WTC11 (cell line): ENCODE results near the gene UBE2K. TPM values are rescaled to one million over a fixed set of nuclear protein-coding genes. Genes with fewer than 3 reads are reported as not detected.

Experiments used
- ATAC-seq: fragments of 200-7000 bp; cut with Tn5 transposase; 2 replicates; pipeline ENCODE4 v1.10.0; 2021; ENCODE audit warnings: mild to moderate bottlenecking, moderate library complexity
- CTCF ChIA-PET: fragments of 300-600 bp; sonication (Branson Sonifier 250); formaldehyde crosslinking; loops from one replicate; lab custom pipeline; 2021; ENCODE audit warnings: antibody characterized with exemption; lab: Charles Lee
- POLR2A ChIA-PET: fragments of 350-600 bp; sonication (Branson Sonifier 250); formaldehyde crosslinking; loops from one replicate; lab custom pipeline; 2021; ENCODE audit warnings: antibody characterized with exemption; lab: Charles Lee
- DNase-seq: peaks from one replicate; pipeline ENCODE4 v3.0.0; 2021; ENCODE audit warnings: low spot score
- H3K27ac Mint-ChIP-seq: 2 replicates; pipeline ENCODE4 v1.8.0; 2021; ENCODE audit warnings: mixed read lengths
- H3K27me3 Mint-ChIP-seq: 2 replicates; pipeline ENCODE4 v1.8.0; 2021; ENCODE audit warnings: low read depth, mild to moderate bottlenecking, moderate library complexity, mixed read lengths
- H3K36me3 Mint-ChIP-seq: 2 replicates; pipeline ENCODE4 v1.8.0; 2021; ENCODE audit warnings: mixed read lengths
- H3K4me1 Mint-ChIP-seq: 2 replicates; pipeline ENCODE4 v1.8.0; 2022; ENCODE audit warnings: mixed read lengths
- H3K4me3 Mint-ChIP-seq: 2 replicates; pipeline ENCODE4 v1.8.0; 2021; ENCODE audit warnings: mild to moderate bottlenecking, moderate library complexity, mixed read lengths
- H3K9me3 Mint-ChIP-seq: 2 replicates; pipeline ENCODE4 v1.8.0; 2021; ENCODE audit warnings: mixed read lengths
- CBFB ChIP-seq: sonication (generic); formaldehyde crosslinking; IDR thresholded peaks from 2 replicates; pipeline ENCODE4 v1.8.1; 2022; ENCODE audit warnings: mild to moderate bottlenecking, low read depth, missing genetic modification reagents
- ELF4 ChIP-seq: sonication (generic); formaldehyde crosslinking; IDR thresholded peaks from 2 replicates; pipeline ENCODE4 v1.8.1; 2022; ENCODE audit warnings: low read depth, mild to moderate bottlenecking, moderate library complexity, missing genetic modification reagents
- EMX1 ChIP-seq: fragments of 250-450 bp; sonication (Bioruptor Pico); IDR thresholded peaks from 2 replicates; pipeline ENCODE4 v1.8.0; 2021; ENCODE audit warnings: mild to moderate bottlenecking
- ESRRA ChIP-seq: sonication (generic); formaldehyde crosslinking; IDR thresholded peaks from 2 replicates; pipeline ENCODE4 v1.8.1; 2022; ENCODE audit warnings: mild to moderate bottlenecking, missing genetic modification reagents, borderline replicate concordance
- IRF2 ChIP-seq: sonication (generic); formaldehyde crosslinking; IDR thresholded peaks from 2 replicates; pipeline ENCODE4 v1.8.0; 2022; ENCODE audit warnings: low read depth, missing genetic modification reagents, borderline replicate concordance
- NFATC4 ChIP-seq: fragments of 250-450 bp; sonication (Bioruptor Pico); IDR thresholded peaks from 2 replicates; pipeline ENCODE4 v1.9.0; 2021; ENCODE audit warnings: mild to moderate bottlenecking
- NR3C1 ChIP-seq: sonication (generic); formaldehyde crosslinking; conservative IDR thresholded peaks from 2 replicates; pipeline ENCODE4 v1.8.1; 2023; ENCODE audit warnings: low read depth, mild to moderate bottlenecking, missing genetic modification reagents
- RELA ChIP-seq: sonication (generic); formaldehyde crosslinking; IDR thresholded peaks from 2 replicates; pipeline ENCODE4 v1.8.1; 2022; ENCODE audit warnings: missing genetic modification reagents, mild to moderate bottlenecking, borderline replicate concordance
- RORB ChIP-seq: fragments of 250-450 bp; sonication (Bioruptor Pico); IDR thresholded peaks from 2 replicates; pipeline ENCODE4 v1.9.0; 2021; ENCODE audit warnings: mild to moderate bottlenecking
- SMAD3 ChIP-seq: sonication (generic); formaldehyde crosslinking; IDR thresholded peaks from 2 replicates; pipeline ENCODE4 v1.8.0; 2022; ENCODE audit warnings: missing genetic modification reagents, mild to moderate bottlenecking, borderline replicate concordance
- ZNF263 ChIP-seq: sonication (generic); formaldehyde crosslinking; IDR thresholded peaks from 2 replicates; pipeline ENCODE4 v1.8.1; 2022; ENCODE audit warnings: low read depth, mild to moderate bottlenecking, moderate library complexity, missing genetic modification reagents
- ZNF396 ChIP-seq: fragments of 250-450 bp; sonication (Bioruptor Pico); IDR thresholded peaks from 2 replicates; pipeline ENCODE4 v1.8.0; 2021; ENCODE audit warnings: mild to moderate bottlenecking, moderate library complexity, borderline replicate concordance
- ZNF423 ChIP-seq: fragments of 250-450 bp; sonication (Bioruptor Pico); IDR thresholded peaks from 2 replicates; pipeline ENCODE4 v2.1.2; 2022; ENCODE audit warnings: mild to moderate bottlenecking, moderate library complexity
- total RNA-seq: library from RNA; stranded (reverse); gene quantifications from 3 replicates; pipeline ENCODE4 v1.2.3, GENCODE V29; 2021
- TF ChIP-seq, protein P1 (sequence below): sonication (generic); formaldehyde crosslinking; IDR thresholded peaks from 2 replicates; pipeline ENCODE4 v1.8.0; 2022; ENCODE audit warnings: missing genetic modification reagents
- TF ChIP-seq, protein P2 (sequence below): sonication (generic); formaldehyde crosslinking; IDR thresholded peaks from 2 replicates; pipeline ENCODE4 v1.8.0; 2023; ENCODE audit warnings: missing genetic modification reagents
- TF ChIP-seq, protein P3 (sequence below): sonication (generic); formaldehyde crosslinking; IDR thresholded peaks from 2 replicates; pipeline ENCODE4 v1.8.0; 2023; ENCODE audit warnings: mild to moderate bottlenecking, missing genetic modification reagents
- TF ChIP-seq, protein P4 (sequence below): fragments of 250-450 bp; sonication (Bioruptor Pico); IDR thresholded peaks from 2 replicates; pipeline ENCODE4 v1.9.0; 2021; ENCODE audit warnings: mild to moderate bottlenecking
- TF ChIP-seq, protein P5 (sequence below): sonication (generic); formaldehyde crosslinking; IDR thresholded peaks from 2 replicates; pipeline ENCODE4 v1.8.0; 2023; ENCODE audit warnings: missing genetic modification reagents, mild to moderate bottlenecking, borderline replicate concordance
- TF ChIP-seq, protein P6 (sequence below): fragments of 250-450 bp; sonication (Bioruptor Pico); conservative IDR thresholded peaks from 2 replicates; pipeline ENCODE4 v1.9.0; 2021; ENCODE audit warnings: mild to moderate bottlenecking

Gene UBE2K
- total RNA-seq, 1 experiment from 2014 or later = 135 TPM

DNA sequence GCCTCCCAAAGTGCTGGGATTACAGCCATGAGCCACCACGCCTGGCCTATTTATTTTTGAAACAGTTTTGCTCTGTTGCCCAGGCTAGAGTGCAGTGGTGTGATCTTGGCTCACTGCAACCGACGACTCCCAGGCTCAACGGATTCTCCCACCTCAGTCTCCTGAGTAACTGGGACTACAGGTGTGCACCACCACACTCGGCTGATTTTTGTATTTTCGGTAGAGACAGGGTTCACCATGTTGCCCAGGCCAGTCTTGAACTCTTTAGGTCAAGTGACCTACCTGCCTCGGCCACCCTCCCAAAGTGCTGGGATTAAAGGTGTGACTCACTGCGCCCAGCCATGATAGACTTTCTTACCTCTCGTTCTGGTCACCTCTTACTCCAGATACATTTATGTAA is 124.0 kb downstream of the UBE2K start:
- no peak for TF ChIP-seq CBFB (CRISPR knock-in tag)
- TF ChIP-seq NR3C1 (CRISPR knock-in tag) = no peak
- no peak for TF ChIP-seq EMX1
- TF ChIP-seq RELA (CRISPR knock-in tag) = no peak
- TF ChIP-seq, protein P1, sequence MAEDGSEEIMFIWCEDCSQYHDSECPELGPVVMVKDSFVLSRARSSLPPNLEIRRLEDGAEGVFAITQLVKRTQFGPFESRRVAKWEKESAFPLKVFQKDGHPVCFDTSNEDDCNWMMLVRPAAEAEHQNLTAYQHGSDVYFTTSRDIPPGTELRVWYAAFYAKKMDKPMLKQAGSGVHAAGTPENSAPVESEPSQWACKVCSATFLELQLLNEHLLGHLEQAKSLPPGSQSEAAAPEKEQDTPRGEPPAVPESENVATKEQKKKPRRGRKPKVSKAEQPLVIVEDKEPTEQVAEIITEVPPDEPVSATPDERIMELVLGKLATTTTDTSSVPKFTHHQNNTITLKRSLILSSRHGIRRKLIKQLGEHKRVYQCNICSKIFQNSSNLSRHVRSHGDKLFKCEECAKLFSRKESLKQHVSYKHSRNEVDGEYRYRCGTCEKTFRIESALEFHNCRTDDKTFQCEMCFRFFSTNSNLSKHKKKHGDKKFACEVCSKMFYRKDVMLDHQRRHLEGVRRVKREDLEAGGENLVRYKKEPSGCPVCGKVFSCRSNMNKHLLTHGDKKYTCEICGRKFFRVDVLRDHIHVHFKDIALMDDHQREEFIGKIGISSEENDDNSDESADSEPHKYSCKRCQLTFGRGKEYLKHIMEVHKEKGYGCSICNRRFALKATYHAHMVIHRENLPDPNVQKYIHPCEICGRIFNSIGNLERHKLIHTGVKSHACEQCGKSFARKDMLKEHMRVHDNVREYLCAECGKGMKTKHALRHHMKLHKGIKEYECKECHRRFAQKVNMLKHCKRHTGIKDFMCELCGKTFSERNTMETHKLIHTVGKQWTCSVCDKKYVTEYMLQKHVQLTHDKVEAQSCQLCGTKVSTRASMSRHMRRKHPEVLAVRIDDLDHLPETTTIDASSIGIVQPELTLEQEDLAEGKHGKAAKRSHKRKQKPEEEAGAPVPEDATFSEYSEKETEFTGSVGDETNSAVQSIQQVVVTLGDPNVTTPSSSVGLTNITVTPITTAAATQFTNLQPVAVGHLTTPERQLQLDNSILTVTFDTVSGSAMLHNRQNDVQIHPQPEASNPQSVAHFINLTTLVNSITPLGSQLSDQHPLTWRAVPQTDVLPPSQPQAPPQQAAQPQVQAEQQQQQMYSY (CRISPR knock-in tag) = no peak
- TF ChIP-seq, protein P2, sequence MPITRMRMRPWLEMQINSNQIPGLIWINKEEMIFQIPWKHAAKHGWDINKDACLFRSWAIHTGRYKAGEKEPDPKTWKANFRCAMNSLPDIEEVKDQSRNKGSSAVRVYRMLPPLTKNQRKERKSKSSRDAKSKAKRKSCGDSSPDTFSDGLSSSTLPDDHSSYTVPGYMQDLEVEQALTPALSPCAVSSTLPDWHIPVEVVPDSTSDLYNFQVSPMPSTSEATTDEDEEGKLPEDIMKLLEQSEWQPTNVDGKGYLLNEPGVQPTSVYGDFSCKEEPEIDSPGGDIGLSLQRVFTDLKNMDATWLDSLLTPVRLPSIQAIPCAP (CRISPR knock-in tag) = no peak
- no peak for TF ChIP-seq ESRRA (CRISPR knock-in tag)
- TF ChIP-seq ELF4 = no peak
- TF ChIP-seq ZNF423 (CRISPR knock-in tag) = no peak
- no peak for TF ChIP-seq RORB (CRISPR knock-in tag)
- no peak for TF ChIP-seq IRF2 (CRISPR knock-in tag)
- no peak for TF ChIP-seq ZNF263 (CRISPR knock-in tag)
- TF ChIP-seq, protein P3, sequence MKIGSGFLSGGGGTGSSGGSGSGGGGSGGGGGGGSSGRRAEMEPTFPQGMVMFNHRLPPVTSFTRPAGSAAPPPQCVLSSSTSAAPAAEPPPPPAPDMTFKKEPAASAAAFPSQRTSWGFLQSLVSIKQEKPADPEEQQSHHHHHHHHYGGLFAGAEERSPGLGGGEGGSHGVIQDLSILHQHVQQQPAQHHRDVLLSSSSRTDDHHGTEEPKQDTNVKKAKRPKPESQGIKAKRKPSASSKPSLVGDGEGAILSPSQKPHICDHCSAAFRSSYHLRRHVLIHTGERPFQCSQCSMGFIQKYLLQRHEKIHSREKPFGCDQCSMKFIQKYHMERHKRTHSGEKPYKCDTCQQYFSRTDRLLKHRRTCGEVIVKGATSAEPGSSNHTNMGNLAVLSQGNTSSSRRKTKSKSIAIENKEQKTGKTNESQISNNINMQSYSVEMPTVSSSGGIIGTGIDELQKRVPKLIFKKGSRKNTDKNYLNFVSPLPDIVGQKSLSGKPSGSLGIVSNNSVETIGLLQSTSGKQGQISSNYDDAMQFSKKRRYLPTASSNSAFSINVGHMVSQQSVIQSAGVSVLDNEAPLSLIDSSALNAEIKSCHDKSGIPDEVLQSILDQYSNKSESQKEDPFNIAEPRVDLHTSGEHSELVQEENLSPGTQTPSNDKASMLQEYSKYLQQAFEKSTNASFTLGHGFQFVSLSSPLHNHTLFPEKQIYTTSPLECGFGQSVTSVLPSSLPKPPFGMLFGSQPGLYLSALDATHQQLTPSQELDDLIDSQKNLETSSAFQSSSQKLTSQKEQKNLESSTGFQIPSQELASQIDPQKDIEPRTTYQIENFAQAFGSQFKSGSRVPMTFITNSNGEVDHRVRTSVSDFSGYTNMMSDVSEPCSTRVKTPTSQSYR (CRISPR knock-in tag) = no peak
- TF ChIP-seq NFATC4 (CRISPR knock-in tag) = no peak
- TF ChIP-seq, protein P4, sequence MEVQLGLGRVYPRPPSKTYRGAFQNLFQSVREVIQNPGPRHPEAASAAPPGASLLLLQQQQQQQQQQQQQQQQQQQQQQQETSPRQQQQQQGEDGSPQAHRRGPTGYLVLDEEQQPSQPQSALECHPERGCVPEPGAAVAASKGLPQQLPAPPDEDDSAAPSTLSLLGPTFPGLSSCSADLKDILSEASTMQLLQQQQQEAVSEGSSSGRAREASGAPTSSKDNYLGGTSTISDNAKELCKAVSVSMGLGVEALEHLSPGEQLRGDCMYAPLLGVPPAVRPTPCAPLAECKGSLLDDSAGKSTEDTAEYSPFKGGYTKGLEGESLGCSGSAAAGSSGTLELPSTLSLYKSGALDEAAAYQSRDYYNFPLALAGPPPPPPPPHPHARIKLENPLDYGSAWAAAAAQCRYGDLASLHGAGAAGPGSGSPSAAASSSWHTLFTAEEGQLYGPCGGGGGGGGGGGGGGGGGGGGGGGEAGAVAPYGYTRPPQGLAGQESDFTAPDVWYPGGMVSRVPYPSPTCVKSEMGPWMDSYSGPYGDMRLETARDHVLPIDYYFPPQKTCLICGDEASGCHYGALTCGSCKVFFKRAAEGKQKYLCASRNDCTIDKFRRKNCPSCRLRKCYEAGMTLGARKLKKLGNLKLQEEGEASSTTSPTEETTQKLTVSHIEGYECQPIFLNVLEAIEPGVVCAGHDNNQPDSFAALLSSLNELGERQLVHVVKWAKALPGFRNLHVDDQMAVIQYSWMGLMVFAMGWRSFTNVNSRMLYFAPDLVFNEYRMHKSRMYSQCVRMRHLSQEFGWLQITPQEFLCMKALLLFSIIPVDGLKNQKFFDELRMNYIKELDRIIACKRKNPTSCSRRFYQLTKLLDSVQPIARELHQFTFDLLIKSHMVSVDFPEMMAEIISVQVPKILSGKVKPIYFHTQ (CRISPR knock-in tag) = no peak
- DNase-seq (no peak), ATAC-seq (no peak)
- Mint-ChIP-seq H3K36me3 (peaks cover 11% of the 10 kb centered on the region), H3K4me1 (peaks cover 11% of the 10 kb centered on the region), H3K4me3 (no peak overlapping the region), H3K9me3 (no peaks in the 10 kb centered on the region), H3K27me3 (no peaks in the 10 kb centered on the region), H3K27ac (peak overlapping the region; percentile 16; the same call in 1 of the 2 replicates)
- ChIA-PET CTCF (no interaction called here), POLR2A (no interaction called here)

DNA sequence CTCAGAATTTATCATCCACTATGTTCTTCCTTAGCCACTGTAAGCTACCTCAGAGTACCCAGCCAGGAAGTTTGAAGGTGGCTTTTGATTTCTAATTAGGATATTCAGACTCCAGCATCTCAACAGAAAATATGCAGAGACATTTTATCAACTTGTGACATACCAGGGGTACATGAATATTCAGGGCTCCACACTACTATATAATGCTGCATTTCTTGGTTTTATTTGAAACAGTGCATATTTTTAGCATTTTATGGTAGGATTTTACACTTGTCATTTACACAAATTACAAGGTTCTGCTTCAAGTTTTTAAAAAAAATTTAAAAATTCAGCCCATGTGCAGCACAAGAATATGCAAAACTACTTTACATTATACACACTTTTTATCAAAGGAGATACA is 124.7 kb downstream of the UBE2K start:
- H3K4me3 Mint-ChIP-seq = no peak overlapping the region
- H3K27ac Mint-ChIP-seq = no peak overlapping the region
- H3K27me3 Mint-ChIP-seq = no peaks in the 10 kb centered on the region
- CTCF ChIA-PET = no interaction called here
- peaks cover 13% of the 10 kb centered on the region for H3K36me3 Mint-ChIP-seq
- DNase-seq (no peak), ATAC-seq (no peak)
- POLR2A ChIA-PET = no interaction called here
- no peaks in the 10 kb centered on the region for H3K9me3 Mint-ChIP-seq
- peaks cover 11% of the 10 kb centered on the region for H3K4me1 Mint-ChIP-seq
- TF ChIP-seq CBFB (CRISPR knock-in tag) (no peak), ZNF396 (CRISPR knock-in tag) (no peak), SMAD3 (no peak)
- TF ChIP-seq, protein P5, sequence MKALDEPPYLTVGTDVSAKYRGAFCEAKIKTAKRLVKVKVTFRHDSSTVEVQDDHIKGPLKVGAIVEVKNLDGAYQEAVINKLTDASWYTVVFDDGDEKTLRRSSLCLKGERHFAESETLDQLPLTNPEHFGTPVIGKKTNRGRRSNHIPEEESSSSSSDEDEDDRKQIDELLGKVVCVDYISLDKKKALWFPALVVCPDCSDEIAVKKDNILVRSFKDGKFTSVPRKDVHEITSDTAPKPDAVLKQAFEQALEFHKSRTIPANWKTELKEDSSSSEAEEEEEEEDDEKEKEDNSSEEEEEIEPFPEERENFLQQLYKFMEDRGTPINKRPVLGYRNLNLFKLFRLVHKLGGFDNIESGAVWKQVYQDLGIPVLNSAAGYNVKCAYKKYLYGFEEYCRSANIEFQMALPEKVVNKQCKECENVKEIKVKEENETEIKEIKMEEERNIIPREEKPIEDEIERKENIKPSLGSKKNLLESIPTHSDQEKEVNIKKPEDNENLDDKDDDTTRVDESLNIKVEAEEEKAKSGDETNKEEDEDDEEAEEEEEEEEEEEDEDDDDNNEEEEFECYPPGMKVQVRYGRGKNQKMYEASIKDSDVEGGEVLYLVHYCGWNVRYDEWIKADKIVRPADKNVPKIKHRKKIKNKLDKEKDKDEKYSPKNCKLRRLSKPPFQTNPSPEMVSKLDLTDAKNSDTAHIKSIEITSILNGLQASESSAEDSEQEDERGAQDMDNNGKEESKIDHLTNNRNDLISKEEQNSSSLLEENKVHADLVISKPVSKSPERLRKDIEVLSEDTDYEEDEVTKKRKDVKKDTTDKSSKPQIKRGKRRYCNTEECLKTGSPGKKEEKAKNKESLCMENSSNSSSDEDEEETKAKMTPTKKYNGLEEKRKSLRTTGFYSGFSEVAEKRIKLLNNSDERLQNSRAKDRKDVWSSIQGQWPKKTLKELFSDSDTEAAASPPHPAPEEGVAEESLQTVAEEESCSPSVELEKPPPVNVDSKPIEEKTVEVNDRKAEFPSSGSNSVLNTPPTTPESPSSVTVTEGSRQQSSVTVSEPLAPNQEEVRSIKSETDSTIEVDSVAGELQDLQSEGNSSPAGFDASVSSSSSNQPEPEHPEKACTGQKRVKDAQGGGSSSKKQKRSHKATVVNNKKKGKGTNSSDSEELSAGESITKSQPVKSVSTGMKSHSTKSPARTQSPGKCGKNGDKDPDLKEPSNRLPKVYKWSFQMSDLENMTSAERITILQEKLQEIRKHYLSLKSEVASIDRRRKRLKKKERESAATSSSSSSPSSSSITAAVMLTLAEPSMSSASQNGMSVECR (CRISPR knock-in tag) = no peak
- TF ChIP-seq, protein P6, sequence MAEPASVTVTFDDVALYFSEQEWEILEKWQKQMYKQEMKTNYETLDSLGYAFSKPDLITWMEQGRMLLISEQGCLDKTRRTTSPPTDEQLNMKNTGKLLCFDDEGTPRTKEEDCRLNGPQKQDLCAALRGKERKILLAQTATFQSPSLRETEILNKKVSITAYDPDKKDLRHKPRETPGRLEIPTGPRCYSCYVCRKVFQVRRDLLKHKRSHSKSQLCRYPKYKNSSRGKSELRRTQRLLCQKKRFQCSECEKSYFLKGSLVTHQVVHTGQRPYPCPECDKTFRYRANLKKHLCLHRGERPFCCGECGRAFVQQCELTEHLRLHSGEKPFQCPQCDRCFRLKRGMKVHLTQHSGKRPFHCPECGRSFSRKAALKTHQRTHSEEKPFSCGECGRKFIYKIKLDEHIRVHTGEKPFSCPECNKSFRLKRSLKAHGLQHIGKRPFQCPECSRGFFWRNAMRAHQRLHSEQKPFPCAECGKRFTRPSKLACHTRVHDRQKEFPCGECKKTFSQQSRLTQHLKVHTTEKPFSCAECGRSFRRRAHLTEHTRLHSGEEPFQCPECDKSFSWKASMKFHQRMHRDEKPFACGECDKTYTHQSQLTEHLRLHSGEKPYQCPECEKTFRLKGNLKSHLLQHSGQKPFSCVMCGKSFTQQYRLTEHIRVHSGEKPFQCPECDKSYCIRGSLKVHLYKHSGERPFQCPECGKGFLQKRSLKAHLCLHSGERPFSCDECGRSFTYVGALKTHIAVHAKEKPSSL (CRISPR knock-in tag) = no peak
